ENCODE results near the gene ACE2. TPM values are rescaled to one million over a fixed set of nuclear protein-coding genes. Genes with fewer than 3 reads are reported as not detected.
A peak's percentile ranks its signal among the peaks of the same experiment; 100 is the strongest.

The ACE2 gene
- total RNA-seq, 1 donor from 2014 or later: 0.11 TPM

DNA sequence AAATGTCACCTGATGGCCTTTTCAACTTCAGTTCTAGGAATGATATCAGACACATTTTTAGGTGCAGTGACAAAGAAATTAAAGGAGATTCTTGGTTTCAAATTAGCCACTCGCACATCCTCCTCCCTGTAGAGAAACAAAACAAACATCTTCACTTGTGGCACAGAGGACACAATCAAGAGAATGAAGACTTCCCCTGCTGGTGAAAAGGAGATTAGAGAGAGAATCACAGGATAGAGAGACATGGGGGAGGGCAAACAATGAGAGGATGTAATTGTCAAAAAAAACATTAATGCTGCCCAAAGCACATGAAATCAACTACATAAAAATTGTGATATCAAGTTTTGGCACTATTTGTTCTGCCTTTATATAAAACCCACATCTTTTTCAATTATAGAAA is 34.5 kb downstream of the ACE2 start:
- TF ChIP-seq, protein P1, sequence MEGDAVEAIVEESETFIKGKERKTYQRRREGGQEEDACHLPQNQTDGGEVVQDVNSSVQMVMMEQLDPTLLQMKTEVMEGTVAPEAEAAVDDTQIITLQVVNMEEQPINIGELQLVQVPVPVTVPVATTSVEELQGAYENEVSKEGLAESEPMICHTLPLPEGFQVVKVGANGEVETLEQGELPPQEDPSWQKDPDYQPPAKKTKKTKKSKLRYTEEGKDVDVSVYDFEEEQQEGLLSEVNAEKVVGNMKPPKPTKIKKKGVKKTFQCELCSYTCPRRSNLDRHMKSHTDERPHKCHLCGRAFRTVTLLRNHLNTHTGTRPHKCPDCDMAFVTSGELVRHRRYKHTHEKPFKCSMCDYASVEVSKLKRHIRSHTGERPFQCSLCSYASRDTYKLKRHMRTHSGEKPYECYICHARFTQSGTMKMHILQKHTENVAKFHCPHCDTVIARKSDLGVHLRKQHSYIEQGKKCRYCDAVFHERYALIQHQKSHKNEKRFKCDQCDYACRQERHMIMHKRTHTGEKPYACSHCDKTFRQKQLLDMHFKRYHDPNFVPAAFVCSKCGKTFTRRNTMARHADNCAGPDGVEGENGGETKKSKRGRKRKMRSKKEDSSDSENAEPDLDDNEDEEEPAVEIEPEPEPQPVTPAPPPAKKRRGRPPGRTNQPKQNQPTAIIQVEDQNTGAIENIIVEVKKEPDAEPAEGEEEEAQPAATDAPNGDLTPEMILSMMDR (IDR thresholded peaks at IDR 0.05): no peak
- no peak for DNase-seq (ENCODE audit: low spot score in 2 of 2)
- no peak overlapping the region for H3K4me3 ChIP-seq
- no peaks in the 10 kb centered on the region for H3K36me3 ChIP-seq
- no peaks in the 10 kb centered on the region for H3K27me3 ChIP-seq
- intact Hi-C loops (cut with DNase I): no loop called here
- no peaks in the 10 kb centered on the region for H3K9me3 ChIP-seq
- no peaks in the 10 kb centered on the region for H3K4me1 ChIP-seq
- H3K27ac ChIP-seq: no peak overlapping the region

DNA sequence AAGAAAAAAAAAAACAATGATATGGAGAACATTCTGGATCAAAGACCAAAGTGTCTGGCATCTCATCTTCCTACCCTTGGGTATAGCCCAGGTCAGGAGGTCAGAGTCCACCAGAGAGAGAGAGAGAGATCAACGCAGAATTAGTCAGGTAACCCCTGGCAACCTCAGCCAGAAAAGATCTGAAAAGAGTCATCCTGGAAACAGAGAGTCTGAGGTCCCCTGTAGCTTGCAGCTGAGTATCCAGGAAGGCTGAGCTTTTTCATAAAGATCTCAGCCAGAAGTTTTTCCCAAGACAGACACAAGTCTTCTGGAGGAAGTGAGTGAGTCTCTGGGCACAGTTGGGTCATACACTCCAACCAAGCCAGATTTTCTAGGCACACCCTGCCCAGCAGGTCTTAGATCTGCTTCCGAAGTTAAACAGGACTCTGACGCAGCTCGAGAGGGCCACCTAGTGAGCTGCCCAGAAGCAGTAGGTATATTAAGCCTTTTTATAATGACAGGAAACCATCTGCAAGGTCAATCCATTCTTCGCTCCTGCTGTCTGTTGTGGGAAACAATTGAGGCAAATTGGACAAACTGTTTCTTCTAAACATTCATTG is 35.7 kb downstream of the ACE2 start:
- TF ChIP-seq, protein P1 (IDR thresholded peaks at IDR 0.05): peak; percentile 32 to 62 (median 43)
- no peaks in the 10 kb centered on the region for H3K4me1 ChIP-seq
- no peaks in the 10 kb centered on the region for H3K27me3 ChIP-seq
- H3K27ac ChIP-seq: no peak overlapping the region
- peak in 1 of 2 donors; percentile 74 for DNase-seq (ENCODE audit: low spot score in 2 of 2)
- no peaks in the 10 kb centered on the region for H3K9me3 ChIP-seq
- H3K4me3 ChIP-seq: no peak overlapping the region
- no peaks in the 10 kb centered on the region for H3K36me3 ChIP-seq
- intact Hi-C loops (cut with DNase I): loop anchor here (1.0 to 2.0 kb wide), 3 partner anchors 72 to 216 kb away; partner anchors contain the start of gene PIR

DNA sequence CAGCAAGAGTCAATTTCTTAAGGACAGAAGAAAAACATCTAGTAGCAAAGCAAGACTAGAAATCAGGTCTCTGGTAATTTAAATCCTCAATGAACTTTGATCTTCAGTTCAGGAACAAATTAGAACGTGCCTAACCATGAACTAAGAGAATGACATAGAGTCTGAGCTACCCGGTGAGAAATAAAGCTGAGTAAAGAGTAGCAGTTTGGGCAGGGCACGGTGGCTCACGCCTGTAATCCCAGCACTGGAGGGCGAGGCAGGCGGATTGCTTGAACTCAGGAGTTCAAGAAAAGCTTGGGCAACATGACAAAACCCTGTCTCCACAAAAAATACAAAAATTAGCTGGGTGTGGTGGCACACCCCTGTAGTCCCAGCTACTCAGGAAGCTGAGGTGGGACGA is 37.7 kb downstream of the ACE2 start:
- Histone ChIP-seq H3K4me1 (no peaks in the 10 kb centered on the region), H3K4me3 (no peak overlapping the region), H3K27me3 (no peaks in the 10 kb centered on the region), H3K9me3 (no peaks in the 10 kb centered on the region), H3K36me3 (no peaks in the 10 kb centered on the region), H3K27ac (no peak overlapping the region)
- intact Hi-C loops (cut with DNase I): no loop called here
- TF ChIP-seq, protein P1 (IDR thresholded peaks at IDR 0.05): no peak
- DNase-seq (ENCODE audit: low spot score in 2 of 2): no peak

DNA sequence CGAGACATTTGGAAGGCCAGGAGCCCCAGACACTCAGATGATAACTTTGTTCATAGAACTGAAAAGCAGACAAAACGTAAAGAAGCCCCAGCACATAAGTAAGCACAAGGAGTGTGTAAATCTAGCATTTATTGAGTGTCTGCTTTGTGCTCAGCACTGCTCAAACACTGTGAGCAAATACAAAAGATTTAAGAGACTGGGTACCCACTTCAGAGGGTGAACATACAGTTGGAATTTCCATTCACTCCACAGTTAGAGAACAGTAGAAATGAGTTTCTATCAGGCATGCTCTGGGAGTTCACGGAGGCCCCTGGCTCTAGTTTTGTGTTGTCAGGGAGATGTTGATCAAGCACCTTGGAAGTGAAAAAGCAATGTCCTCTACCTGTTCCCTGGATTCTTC is 39.8 kb downstream of the ACE2 start:
- H3K27ac ChIP-seq: no peak overlapping the region
- intact Hi-C loops (cut with DNase I): no loop called here
- TF ChIP-seq, protein P1 (IDR thresholded peaks at IDR 0.05): no peak

DNA sequence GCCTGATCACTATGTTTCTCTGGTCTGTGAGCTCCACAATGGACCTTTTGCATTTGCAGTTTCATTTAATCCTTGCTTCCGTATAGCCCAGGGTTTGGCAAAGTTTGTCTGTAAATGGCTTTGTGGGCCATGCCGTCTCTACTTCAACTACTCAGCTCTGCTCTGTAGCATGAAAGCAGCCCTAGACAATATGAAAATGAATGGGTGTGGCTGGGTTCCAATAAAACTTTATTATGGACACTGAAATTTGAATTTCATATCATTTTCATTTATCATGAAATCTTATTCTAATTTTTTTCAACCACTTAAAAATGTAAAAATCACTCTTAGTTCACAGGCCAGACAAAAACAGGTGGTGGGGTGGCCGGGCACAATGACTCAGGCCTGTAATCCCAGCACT is 41.5 kb downstream of the ACE2 start:
- intact Hi-C loops (cut with DNase I): no loop called here
- Histone ChIP-seq H3K27ac (no peak overlapping the region), H3K36me3 (no peaks in the 10 kb centered on the region), H3K4me3 (no peak overlapping the region), H3K9me3 (no peaks in the 10 kb centered on the region), H3K27me3 (no peaks in the 10 kb centered on the region), H3K4me1 (no peaks in the 10 kb centered on the region)
- TF ChIP-seq, protein P1 (IDR thresholded peaks at IDR 0.05): no peak
- no peak for DNase-seq (ENCODE audit: low spot score in 2 of 2)

More for the DNA sequence above, 39.8 kb downstream of the ACE2 start:
- DNase-seq (ENCODE audit: low spot score in 2 of 2): no peak
- H3K4me1 ChIP-seq: no peaks in the 10 kb centered on the region
- H3K27me3 ChIP-seq: no peaks in the 10 kb centered on the region
- no peaks in the 10 kb centered on the region for H3K36me3 ChIP-seq
- no peaks in the 10 kb centered on the region for H3K9me3 ChIP-seq
- H3K4me3 ChIP-seq: no peak overlapping the region
